SH-SY5Y (cell line): ENCODE results near the gene MILR1.

Experiments used
- GATA2 ChIP-seq: IDR thresholded peaks from 2 replicates; pipeline ENCODE4 v1.6.1; 2011; ENCODE audit warnings: mild to moderate bottlenecking, low read depth, low read length
- GATA3 ChIP-seq: IDR thresholded peaks from 2 replicates; pipeline ENCODE4 v1.6.1; 2011; ENCODE audit warnings: low read depth, mild to moderate bottlenecking, low read length, moderate library complexity

DNA sequence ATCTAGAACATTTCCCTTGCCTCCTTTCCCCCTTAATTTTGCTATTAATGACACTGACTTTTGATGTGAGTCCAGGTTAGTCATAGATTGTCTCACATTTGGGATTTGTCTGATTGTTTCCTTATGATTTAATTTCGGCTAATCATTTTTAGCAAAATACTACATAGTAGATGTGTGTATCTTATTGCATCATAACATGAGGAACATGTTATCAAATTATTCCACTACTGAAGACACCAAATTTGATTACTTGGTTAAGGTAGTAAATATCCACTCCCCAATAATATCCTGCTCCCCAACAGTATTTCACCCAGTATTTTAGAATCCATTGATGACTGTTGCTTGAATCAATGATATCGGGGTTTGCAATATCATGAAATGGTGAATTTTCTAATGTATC, 45.2 kb downstream of the MILR1 start:
- TF ChIP-seq GATA3, result no peak
- no peak for TF ChIP-seq GATA2
